Parathyroid adenoma (tissue), 2 donors: Measurements from ENCODE around the gene RNF182.

Source experiments
- H2AFZ ChIP-seq: fragments of 300-600 bp; sonication (generic); one replicate; pipeline ENCODE4 v1.7.0; 2017; ENCODE audit warnings: antibody characterized with exemption, mild to moderate bottlenecking
- H3K27ac ChIP-seq: fragments of 300-600 bp; sonication (generic); one replicate; pipeline ENCODE4 v1.7.0; 2017
- H3K27me3 ChIP-seq: fragments of 300-600 bp; sonication (generic); one replicate; pipeline ENCODE4 v1.7.0; 2017; ENCODE audit warnings: low read length; ENCODE audit not compliant: control insufficient read depth, insufficient read depth
- H3K36me3 ChIP-seq: fragments of 300-600 bp; sonication (generic); one replicate; pipeline ENCODE4 v1.7.0; 2017; ENCODE audit warnings: low read length; ENCODE audit not compliant: control insufficient read depth, insufficient read depth
- H3K4me1 ChIP-seq: fragments of 300-600 bp; sonication (generic); one replicate; pipeline ENCODE4 v1.7.0; 2017; ENCODE audit warnings: control low read depth
- H3K4me2 ChIP-seq: fragments of 300-600 bp; sonication (generic); one replicate; pipeline ENCODE4 v1.7.0; 2017; ENCODE audit warnings: low read length
- H3K4me3 ChIP-seq: fragments of 300-600 bp; sonication (generic); one replicate; pipeline ENCODE4 v1.7.0; 2017; ENCODE audit warnings: low read depth, low read length
- H3K79me2 ChIP-seq: fragments of 300-600 bp; sonication (generic); one replicate; pipeline ENCODE4 v1.7.0; 2017; ENCODE audit warnings: control low read depth
- H3K9ac ChIP-seq: fragments of 300-600 bp; sonication (generic); one replicate; pipeline ENCODE4 v1.7.0; 2017; ENCODE audit warnings: mild to moderate bottlenecking
- H3K9me3 ChIP-seq: fragments of 300-600 bp; sonication (generic); one replicate; pipeline ENCODE4 v1.7.0; 2017; ENCODE audit warnings: low read length; ENCODE audit not compliant: control insufficient read depth
- TF ChIP-seq, protein P1 (sequence below): fragments of 300-600 bp; sonication (generic); IDR thresholded peaks from one replicate; pipeline ENCODE4 v1.7.0; 2017; ENCODE audit warnings: antibody characterized with exemption, mild to moderate bottlenecking
- donor health status: primary hyperparathyroidism.

RNF182 gene

DNA sequence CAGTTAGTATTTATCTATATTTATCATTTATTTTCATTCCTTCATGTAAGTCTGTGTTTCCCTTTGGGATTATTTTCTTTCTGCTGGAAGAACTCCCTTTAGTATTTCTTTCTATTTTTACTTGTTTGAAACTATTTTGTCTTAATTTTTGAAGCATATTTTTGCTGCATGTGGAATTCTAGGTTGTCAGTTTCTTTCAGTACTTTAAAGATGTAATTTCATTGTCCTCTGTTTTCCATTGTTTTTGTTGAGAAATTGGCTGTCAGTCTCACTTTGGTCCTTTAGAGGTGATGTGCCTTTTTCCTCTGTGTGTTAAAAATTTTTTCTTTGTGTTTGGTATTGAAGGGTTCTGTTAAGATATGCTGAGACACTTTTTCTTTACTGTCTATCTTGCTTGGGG is 17.1 kb downstream of the RNF182 start:
- no peaks in the 10 kb centered on the region for H3K27me3 ChIP-seq
- no peak overlapping the region for H2AFZ ChIP-seq
- H3K36me3 ChIP-seq, result no peaks in the 10 kb centered on the region

DNA sequence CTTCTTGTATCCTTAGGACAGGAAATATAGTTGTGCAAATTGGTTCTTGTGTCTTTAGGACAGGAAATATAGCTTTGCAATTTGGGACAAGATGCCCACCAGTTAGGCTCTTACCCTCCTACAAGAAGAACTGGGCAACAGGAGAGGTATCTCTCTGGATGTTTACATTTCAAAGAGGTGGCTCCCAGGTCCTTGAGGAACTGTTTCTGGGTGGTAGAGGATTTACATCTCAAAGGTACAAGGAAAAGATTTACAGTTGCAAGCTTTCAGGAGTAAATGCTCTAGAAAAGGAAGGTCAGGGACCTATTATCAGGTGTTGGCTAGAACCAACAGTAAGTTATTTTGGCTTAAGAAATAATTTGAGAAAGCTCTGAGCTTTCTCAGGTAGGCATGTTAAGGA is 19.2 kb downstream of the RNF182 start:
- H3K27ac ChIP-seq, result no peak overlapping the region
- no peak overlapping the region for H3K4me3 ChIP-seq
- no peaks in the 10 kb centered on the region for H3K9me3 ChIP-seq
- TF ChIP-seq, protein P1, sequence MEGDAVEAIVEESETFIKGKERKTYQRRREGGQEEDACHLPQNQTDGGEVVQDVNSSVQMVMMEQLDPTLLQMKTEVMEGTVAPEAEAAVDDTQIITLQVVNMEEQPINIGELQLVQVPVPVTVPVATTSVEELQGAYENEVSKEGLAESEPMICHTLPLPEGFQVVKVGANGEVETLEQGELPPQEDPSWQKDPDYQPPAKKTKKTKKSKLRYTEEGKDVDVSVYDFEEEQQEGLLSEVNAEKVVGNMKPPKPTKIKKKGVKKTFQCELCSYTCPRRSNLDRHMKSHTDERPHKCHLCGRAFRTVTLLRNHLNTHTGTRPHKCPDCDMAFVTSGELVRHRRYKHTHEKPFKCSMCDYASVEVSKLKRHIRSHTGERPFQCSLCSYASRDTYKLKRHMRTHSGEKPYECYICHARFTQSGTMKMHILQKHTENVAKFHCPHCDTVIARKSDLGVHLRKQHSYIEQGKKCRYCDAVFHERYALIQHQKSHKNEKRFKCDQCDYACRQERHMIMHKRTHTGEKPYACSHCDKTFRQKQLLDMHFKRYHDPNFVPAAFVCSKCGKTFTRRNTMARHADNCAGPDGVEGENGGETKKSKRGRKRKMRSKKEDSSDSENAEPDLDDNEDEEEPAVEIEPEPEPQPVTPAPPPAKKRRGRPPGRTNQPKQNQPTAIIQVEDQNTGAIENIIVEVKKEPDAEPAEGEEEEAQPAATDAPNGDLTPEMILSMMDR, result no peak
- no peaks in the 10 kb centered on the region for H3K27me3 ChIP-seq
- no peaks in the 10 kb centered on the region for H3K4me1 ChIP-seq
- H3K4me2 ChIP-seq, result no peak overlapping the region
- no peaks in the 10 kb centered on the region for H3K36me3 ChIP-seq
- H3K9ac ChIP-seq, result no peak overlapping the region
- peaks cover 3% of the 10 kb centered on the region for H3K79me2 ChIP-seq
- no peak overlapping the region for H2AFZ ChIP-seq

More for the DNA sequence above, 17.1 kb downstream of the RNF182 start:
- Histone ChIP-seq H3K4me1 (no peaks in the 10 kb centered on the region), H3K4me3 (no peak overlapping the region), H3K79me2 (peaks cover 3% of the 10 kb centered on the region), H3K9me3 (no peaks in the 10 kb centered on the region), H3K27ac (no peak overlapping the region), H3K4me2 (no peak overlapping the region), H3K9ac (no peak overlapping the region)
- TF ChIP-seq, protein P1, result no peak

DNA sequence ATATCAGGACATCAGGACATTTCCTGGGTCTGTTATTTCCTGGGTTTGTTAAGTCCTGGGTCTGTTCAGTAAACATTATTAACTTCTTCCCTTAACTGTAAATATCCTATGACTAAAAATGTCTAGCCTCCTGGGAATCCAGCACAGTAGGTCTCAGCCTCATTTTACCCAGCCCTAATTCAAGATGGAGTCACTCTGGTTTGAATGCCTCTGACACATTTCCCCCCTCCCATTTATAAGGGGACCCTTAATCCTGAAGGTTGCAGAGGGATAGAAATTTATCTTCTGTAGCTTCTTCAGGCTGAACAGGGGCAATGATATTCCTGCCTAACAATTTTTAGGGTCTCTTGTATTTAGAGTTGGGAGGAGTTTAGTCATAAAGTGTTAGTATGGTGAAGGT is 21.8 kb downstream of the RNF182 start:
- Histone ChIP-seq H3K36me3 (no peaks in the 10 kb centered on the region), H3K79me2 (peaks cover 3% of the 10 kb centered on the region), H3K4me2 (no peak overlapping the region), H2AFZ (no peak overlapping the region), H3K27me3 (no peaks in the 10 kb centered on the region), H3K27ac (no peak overlapping the region), H3K4me3 (no peak overlapping the region), H3K9ac (no peak overlapping the region), H3K9me3 (no peaks in the 10 kb centered on the region), H3K4me1 (no peaks in the 10 kb centered on the region)
- TF ChIP-seq, protein P1, result no peak

DNA sequence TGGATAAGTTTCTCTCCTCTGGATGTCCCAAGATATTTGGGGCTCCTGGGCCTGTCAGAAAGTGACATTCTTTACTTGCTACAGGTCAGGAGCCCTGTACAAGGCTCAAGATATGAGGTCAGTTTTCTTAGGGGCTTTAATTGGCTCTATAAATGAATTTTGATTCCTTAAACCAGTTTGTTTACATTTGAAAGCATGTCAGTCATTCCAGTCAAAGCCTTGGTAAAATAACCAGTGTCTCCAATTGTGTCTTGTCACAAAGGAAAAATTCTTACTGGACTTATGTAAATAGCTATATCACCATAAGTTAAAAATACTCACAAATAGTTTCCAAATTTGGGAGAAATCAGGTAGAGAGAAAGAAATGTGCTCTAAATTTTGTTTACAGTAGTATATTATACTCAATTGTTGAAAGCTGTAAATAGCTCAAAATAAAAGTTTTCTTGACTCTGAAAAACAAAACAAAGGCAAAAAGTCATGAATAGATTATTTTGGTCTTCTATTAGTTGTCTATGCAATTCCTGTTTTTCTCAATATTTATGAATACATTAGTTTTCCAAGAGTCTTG is 22.9 kb downstream of the RNF182 start:
- peaks cover 3% of the 10 kb centered on the region for H3K79me2 ChIP-seq
- no peak overlapping the region for H3K27ac ChIP-seq
- no peak overlapping the region for H3K4me2 ChIP-seq
- H3K36me3 ChIP-seq, result no peaks in the 10 kb centered on the region
- H3K9ac ChIP-seq, result no peak overlapping the region
- H3K4me3 ChIP-seq, result no peak overlapping the region
- no peak overlapping the region for H2AFZ ChIP-seq
- H3K27me3 ChIP-seq, result no peaks in the 10 kb centered on the region
- TF ChIP-seq, protein P1, result no peak
- H3K9me3 ChIP-seq, result no peaks in the 10 kb centered on the region
- no peaks in the 10 kb centered on the region for H3K4me1 ChIP-seq

DNA sequence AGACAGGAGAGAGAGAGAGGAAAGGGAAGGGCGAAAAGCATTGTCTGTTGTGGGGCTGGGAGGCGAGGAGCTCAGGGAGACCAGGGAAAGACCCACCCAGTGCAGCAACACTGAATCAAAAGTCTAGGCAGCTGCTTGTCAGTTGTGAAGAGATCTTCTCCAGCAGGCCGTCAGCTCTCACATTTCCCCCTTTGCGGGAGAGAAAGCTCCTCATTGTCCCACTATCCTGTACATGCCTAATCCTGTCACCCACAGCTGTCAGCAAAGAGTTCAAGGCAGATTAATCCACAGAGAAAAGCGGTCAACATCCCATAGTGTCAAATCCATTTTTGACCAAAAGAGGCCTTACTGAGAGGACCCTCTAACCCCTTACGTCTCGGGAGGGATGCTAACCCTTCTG is 27.3 kb downstream of the RNF182 start:
- no peak overlapping the region for H3K4me3 ChIP-seq
- no peak overlapping the region for H3K9ac ChIP-seq
- H3K4me1 ChIP-seq, result no peaks in the 10 kb centered on the region
- no peak overlapping the region for H3K27ac ChIP-seq
- no peaks in the 10 kb centered on the region for H3K36me3 ChIP-seq
- H3K27me3 ChIP-seq, result no peaks in the 10 kb centered on the region
- no peaks in the 10 kb centered on the region for H3K79me2 ChIP-seq
- H3K4me2 ChIP-seq, result no peak overlapping the region
- H2AFZ ChIP-seq, result no peak overlapping the region
- H3K9me3 ChIP-seq, result no peaks in the 10 kb centered on the region
- TF ChIP-seq, protein P1, result no peak
